NCI-H524 treated with DMSO at 0.1 percent for 48 hours (cell line): ENCODE measurements around the gene CNTN4.

Experiments used
- DNase-seq: peaks from one replicate; lab custom pipeline; 2025; lab: John Stamatoyannopoulos, UW

Gene CNTN4

DNA sequence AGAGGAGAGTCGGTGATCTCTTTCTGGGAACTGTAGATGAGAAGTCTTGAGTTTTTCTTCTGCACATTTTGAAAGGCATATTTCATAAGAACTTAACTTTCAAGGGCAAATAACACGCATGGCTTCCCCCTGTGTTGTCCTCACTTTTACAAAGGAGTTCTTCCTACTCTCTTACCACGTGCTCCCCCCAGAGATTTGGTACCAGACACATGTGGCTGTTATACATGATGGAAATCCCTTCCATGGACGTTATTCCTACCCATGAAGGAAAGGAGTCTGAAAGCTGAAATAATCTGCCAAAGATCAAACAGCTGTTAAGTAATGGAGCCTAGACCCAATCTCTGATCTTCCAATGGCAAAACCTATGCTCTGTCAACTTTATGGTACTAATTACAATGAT lies 1007.1 kb downstream of the CNTN4 start:
- DNase-seq, result no peak

GRCh38 chr3:3107181-3107580 lies 1008.5 kb downstream of the CNTN4 start:
- DNase-seq, result no peak
